ENCODE measurements around the gene MLEC. TPM values are rescaled to one million over a fixed set of nuclear protein-coding genes. Genes with fewer than 3 reads are reported as not detected.

MLEC gene
- total and polyA plus RNA-seq, 4 donors: 19.7 to 92.0 (median 47.6) TPM

DNA sequence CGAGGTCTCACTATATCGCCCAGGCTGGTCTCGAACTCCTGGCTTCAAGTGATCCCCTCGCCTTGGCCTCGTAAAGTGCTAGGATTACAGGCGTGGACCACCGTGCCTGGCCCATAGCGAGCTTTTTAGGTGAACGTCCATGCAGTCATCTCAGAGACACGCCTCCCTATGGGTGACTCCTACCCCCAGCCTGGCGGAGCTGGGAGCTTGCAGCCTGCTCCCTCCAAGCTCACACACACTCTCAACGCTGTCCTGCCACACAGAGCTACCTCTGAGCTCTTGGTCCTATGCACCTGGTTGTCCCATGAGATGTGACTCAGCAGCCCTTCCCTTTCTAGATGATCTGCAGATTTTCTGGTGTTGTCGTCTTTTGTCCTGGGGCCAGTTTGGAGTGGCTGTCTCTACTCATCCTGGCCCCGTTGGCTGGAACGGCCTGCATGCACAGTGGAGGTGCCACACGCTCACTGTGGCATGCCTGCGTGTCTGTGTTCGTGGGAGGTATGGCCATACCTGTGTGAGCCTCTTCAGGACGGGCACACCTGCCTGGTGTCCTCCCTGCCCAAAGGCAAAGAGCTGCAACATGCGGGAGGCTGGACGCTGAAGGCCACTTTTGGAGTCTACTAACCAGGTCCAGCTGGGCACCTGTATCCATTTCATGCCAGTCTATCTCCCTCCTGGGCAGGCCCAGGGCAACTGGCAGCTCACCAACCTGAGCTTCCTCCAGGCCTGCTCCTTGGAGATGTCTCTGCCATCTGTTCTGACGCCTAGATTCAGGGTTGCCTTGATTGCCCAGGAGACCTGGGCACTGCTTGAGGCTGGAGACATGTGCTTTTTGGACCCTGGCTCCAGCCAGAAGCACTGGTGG, 28.4 kb upstream of the MLEC start:
- intact Hi-C loops (cut with DNase I): no loop called here
- H3K27ac ChIP-seq (ENCODE audit: low read depth in 1 of 2, low read length in 2 of 2): no peak overlapping the region
- 89% methylated on average over 22 of the region's 22 CpGs for WGBS, 2 donors
- no peak overlapping the region for H3K4me3 ChIP-seq (ENCODE audit: low read length in 2 of 2)
- no peaks in the 10 kb centered on the region for H3K9me3 ChIP-seq (ENCODE audit: control insufficient read depth, low read length)
- H3K4me1 ChIP-seq (ENCODE audit: control insufficient read depth in 1 of 2, insufficient read depth in 2 of 2, low read length in 2 of 2): no peaks in the 10 kb centered on the region
- ATAC-seq (ENCODE audit: low FRiP score): no peak
- no peak for DNase-seq
- H3K36me3 ChIP-seq (ENCODE audit: control insufficient read depth in 1 of 2, insufficient read depth in 2 of 2, low read length in 1 of 2): no peaks in the 10 kb centered on the region
- no peaks in the 10 kb centered on the region for H3K27me3 ChIP-seq (ENCODE audit: control insufficient read depth in 1 of 2, insufficient read depth in 2 of 2, low read length in 1 of 2)

DNA sequence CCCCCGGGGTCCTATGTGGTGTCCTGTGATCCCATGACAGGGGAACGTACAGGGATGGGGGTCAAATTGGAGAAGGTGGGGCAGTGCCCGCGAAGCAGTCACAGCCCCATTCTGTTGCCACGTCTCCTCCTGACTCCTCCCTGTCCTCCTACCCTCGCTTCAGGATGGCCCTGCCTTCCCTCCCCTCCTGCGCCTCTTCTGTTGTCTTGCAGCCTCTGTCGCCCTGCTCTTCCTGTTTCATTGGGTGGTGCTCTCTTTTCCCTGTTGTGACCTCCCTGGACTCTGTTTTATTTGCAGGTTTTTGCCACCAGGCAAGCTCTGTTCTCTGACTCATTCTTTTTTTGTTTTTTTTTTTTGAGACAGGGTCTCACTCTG, 27.8 kb upstream of the MLEC start:
- Histone ChIP-seq H3K27ac (ENCODE audit: low read depth in 1 of 2, low read length in 2 of 2) (no peak overlapping the region), H3K27me3 (ENCODE audit: control insufficient read depth in 1 of 2, insufficient read depth in 2 of 2, low read length in 1 of 2) (no peaks in the 10 kb centered on the region), H3K36me3 (ENCODE audit: control insufficient read depth in 1 of 2, insufficient read depth in 2 of 2, low read length in 1 of 2) (no peaks in the 10 kb centered on the region), H3K4me3 (ENCODE audit: low read length in 2 of 2) (no peak overlapping the region), H3K4me1 (ENCODE audit: control insufficient read depth in 1 of 2, insufficient read depth in 2 of 2, low read length in 2 of 2) (no peaks in the 10 kb centered on the region), H3K9me3 (ENCODE audit: control insufficient read depth, low read length) (no peaks in the 10 kb centered on the region)
- no peak for ATAC-seq (ENCODE audit: low FRiP score)
- WGBS, 2 donors: 78 to 79% methylated on average over 8 of the region's 8 CpGs
- intact Hi-C loops (cut with DNase I): no loop called here
- DNase-seq: no peak

DNA sequence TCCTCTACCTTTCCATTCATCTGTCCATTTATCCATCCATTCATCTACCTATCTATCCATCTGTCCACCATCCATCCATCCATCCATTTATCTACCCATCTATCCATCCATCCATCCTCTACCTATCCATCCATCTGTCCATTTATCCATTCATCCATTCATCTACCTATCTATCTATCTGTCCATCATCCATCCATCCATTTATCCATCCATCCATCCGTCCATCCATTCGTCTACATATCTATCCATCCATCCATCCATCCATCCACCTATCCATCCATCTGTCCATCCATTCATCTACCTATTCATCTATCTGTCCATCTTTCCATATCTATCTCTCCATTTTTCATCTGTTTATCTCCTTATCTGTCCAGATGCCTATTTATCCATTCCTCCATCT, 25.5 kb upstream of the MLEC start:
- WGBS, 2 donors: 62 to 92% methylated on average over 2 of the region's 2 CpGs
- intact Hi-C loops (cut with DNase I): no loop called here

DNA sequence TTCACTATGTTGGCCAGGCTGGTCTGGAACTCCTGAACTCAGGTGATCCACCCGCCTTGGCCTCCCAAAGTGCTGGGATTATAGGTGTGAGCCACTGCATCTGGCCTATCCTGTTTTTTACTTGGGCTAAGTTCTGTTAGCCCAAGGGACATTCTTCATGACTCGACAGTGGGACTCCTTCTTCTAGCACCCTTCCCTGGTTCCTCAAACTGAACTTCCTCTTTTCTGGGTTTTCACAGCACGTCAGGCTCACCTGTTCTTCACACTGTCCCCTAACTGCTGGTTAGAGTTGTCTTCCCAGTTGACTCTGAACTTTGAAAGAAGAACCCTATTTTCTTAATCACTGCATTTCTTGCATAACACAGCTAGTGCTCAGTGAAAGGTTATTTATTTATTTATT, 24.1 kb upstream of the MLEC start:
- Histone ChIP-seq H3K36me3 (ENCODE audit: control insufficient read depth in 1 of 2, insufficient read depth in 2 of 2, low read length in 1 of 2) (no peaks in the 10 kb centered on the region), H3K27me3 (ENCODE audit: control insufficient read depth in 1 of 2, insufficient read depth in 2 of 2, low read length in 1 of 2) (no peaks in the 10 kb centered on the region), H3K4me1 (ENCODE audit: control insufficient read depth in 1 of 2, insufficient read depth in 2 of 2, low read length in 2 of 2) (no peaks in the 10 kb centered on the region), H3K9me3 (ENCODE audit: control insufficient read depth, low read length) (no peaks in the 10 kb centered on the region), H3K27ac (ENCODE audit: low read depth in 1 of 2, low read length in 2 of 2) (no peak overlapping the region), H3K4me3 (ENCODE audit: low read length in 2 of 2) (no peak overlapping the region)
- DNase-seq (no peak), ATAC-seq (ENCODE audit: low FRiP score) (no peak)
- intact Hi-C loops (cut with DNase I): no loop called here
- WGBS, 2 donors: 87 to 91% methylated on average over 3 of the region's 3 CpGs

More for the DNA sequence above, 25.5 kb upstream of the MLEC start:
- H3K27me3 ChIP-seq (ENCODE audit: control insufficient read depth in 1 of 2, insufficient read depth in 2 of 2, low read length in 1 of 2): no peaks in the 10 kb centered on the region
- H3K27ac ChIP-seq (ENCODE audit: low read depth in 1 of 2, low read length in 2 of 2): no peak overlapping the region
- ATAC-seq (ENCODE audit: low FRiP score) (no peak), DNase-seq (no peak)
- H3K4me3 ChIP-seq (ENCODE audit: low read length in 2 of 2): no peak overlapping the region
- H3K9me3 ChIP-seq (ENCODE audit: control insufficient read depth, low read length): no peaks in the 10 kb centered on the region
- no peaks in the 10 kb centered on the region for H3K4me1 ChIP-seq (ENCODE audit: control insufficient read depth in 1 of 2, insufficient read depth in 2 of 2, low read length in 2 of 2)
- no peaks in the 10 kb centered on the region for H3K36me3 ChIP-seq (ENCODE audit: control insufficient read depth in 1 of 2, insufficient read depth in 2 of 2, low read length in 1 of 2)

DNA sequence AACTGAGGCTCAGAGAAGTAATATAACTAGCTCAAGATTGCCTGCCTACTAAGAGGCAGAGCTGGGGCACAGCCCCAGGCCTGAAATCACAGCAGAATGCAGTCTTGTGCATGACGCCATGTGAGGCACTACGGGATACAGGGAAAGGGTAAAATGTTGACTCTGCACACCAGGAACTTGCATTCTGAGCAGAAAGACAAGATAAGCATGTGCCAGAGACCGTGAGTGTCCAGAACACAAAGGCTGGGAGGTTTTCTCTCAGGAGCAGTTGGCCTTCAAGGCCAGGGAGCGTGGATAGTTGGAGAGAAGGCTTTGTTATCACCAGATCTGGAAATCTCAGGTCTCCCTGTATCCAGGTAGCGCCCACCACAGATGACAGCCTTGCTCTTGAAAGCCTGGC, 23.2 kb upstream of the MLEC start:
- Histone ChIP-seq H3K4me1 (ENCODE audit: control insufficient read depth in 1 of 2, insufficient read depth in 2 of 2, low read length in 2 of 2) (no peaks in the 10 kb centered on the region), H3K27me3 (ENCODE audit: control insufficient read depth in 1 of 2, insufficient read depth in 2 of 2, low read length in 1 of 2) (no peaks in the 10 kb centered on the region), H3K36me3 (ENCODE audit: control insufficient read depth in 1 of 2, insufficient read depth in 2 of 2, low read length in 1 of 2) (no peaks in the 10 kb centered on the region), H3K9me3 (ENCODE audit: control insufficient read depth, low read length) (no peaks in the 10 kb centered on the region), H3K27ac (ENCODE audit: low read depth in 1 of 2, low read length in 2 of 2) (no peak overlapping the region), H3K4me3 (ENCODE audit: low read length in 2 of 2) (no peak overlapping the region)
- intact Hi-C loops (cut with DNase I): no loop called here
- WGBS, 2 donors: 87 to 91% methylated on average over 5 of the region's 5 CpGs
- DNase-seq (no peak), ATAC-seq (ENCODE audit: low FRiP score) (no peak)

DNA sequence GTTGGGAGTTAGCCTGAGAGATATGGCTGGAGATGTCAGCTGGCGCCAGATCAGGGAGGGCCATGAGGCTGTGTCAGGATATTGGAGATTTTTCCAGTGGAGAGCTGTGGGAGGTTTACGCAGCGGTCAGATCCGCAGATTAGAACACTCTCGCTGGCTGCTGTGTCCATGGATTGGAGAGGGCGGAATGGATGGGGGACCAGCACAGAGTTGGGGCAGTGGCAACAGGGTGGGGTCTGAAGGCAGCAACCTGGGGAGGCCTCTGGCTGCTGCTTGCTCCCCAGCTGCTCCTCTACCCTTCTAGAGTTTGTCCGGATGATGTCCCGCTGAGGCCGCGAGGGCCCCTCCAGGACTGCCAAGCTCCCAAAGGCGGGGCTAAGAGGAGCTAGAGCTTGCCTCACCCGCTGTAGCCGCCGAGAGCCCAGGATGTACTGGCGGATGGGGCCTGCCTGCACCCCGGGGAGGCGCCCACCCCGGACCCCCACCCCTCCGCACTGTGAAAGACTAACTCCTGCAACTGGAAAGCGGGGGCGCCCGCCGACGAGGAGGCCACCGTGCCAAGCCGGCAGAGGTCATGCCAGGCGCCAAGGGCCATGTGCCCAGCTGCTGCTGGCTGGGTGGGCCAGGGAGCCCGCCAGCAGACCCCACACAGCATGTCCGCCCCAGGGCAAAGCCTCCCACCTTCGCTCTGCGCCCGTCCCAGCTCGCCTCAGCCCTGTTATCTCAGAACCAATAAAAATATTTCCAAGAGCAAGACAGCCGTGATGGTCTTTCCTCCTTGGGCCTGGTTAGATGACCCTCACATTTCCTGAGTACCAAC, 20.2 kb upstream of the MLEC start:
- no peak for DNase-seq
- no peak overlapping the region for H3K4me3 ChIP-seq (ENCODE audit: low read length in 2 of 2)
- H3K4me1 ChIP-seq (ENCODE audit: control insufficient read depth in 1 of 2, insufficient read depth in 2 of 2, low read length in 2 of 2): no peaks in the 10 kb centered on the region
- H3K36me3 ChIP-seq (ENCODE audit: control insufficient read depth in 1 of 2, insufficient read depth in 2 of 2, low read length in 1 of 2): no peaks in the 10 kb centered on the region
- H3K27ac ChIP-seq (ENCODE audit: low read depth in 1 of 2, low read length in 2 of 2): no peak overlapping the region
- no peaks in the 10 kb centered on the region for H3K27me3 ChIP-seq (ENCODE audit: control insufficient read depth in 1 of 2, insufficient read depth in 2 of 2, low read length in 1 of 2)
- peak; percentile 39 for ATAC-seq (ENCODE audit: low FRiP score)
- WGBS, 2 donors: 90 to 92% methylated on average over 34 of the region's 34 CpGs
- intact Hi-C loops (cut with DNase I): no loop called here
- no peaks in the 10 kb centered on the region for H3K9me3 ChIP-seq (ENCODE audit: control insufficient read depth, low read length)

DNA sequence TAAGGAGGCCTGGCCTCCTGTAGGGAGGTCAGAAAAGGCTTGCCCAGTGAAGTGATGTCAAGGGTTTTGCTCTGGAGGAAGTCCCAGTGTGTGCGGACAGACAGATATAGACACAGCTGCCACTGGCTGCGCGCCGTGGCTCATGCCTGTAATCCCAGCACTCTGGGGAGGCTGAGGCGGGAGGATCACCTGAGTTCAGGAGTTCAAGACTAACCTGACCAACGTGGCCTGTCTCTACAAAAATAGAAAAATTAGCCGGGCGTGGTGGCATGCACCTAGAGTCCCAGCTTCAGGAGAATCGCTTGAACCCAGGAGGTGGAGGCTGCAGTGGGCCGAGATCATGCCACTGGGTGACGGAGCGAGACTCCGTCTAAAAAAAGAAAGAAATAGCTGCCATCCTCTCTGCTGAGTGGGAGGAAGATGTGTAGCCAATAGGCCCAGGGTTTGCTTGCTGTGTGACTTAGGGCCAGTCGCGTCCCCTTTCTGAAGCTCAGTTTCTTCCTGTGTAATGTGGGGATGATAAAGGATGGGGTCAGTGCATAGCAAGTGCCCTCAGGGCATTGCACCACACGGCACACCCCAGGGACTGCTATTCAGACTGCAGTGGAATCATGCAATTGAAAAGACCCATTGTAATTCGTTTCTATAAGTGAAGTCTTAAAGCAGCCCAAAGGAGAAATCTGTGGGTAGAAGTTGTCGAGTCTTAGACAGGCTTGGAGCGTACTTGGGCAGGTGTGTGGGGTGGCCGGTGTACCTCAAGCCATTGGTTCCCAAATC, 18.7 kb upstream of the MLEC start:
- intact Hi-C loops (cut with DNase I): no loop called here
- Histone ChIP-seq H3K4me1 (ENCODE audit: control insufficient read depth in 1 of 2, insufficient read depth in 2 of 2, low read length in 2 of 2) (no peaks in the 10 kb centered on the region), H3K36me3 (ENCODE audit: control insufficient read depth in 1 of 2, insufficient read depth in 2 of 2, low read length in 1 of 2) (no peaks in the 10 kb centered on the region), H3K4me3 (ENCODE audit: low read length in 2 of 2) (no peak overlapping the region), H3K27me3 (ENCODE audit: control insufficient read depth in 1 of 2, insufficient read depth in 2 of 2, low read length in 1 of 2) (no peaks in the 10 kb centered on the region), H3K27ac (ENCODE audit: low read depth in 1 of 2, low read length in 2 of 2) (no peak overlapping the region), H3K9me3 (ENCODE audit: control insufficient read depth, low read length) (no peaks in the 10 kb centered on the region)
- ATAC-seq (ENCODE audit: low FRiP score) (no peak), DNase-seq (no peak)
- WGBS, 2 donors: 90 to 92% methylated on average over 20 of the region's 20 CpGs

DNA sequence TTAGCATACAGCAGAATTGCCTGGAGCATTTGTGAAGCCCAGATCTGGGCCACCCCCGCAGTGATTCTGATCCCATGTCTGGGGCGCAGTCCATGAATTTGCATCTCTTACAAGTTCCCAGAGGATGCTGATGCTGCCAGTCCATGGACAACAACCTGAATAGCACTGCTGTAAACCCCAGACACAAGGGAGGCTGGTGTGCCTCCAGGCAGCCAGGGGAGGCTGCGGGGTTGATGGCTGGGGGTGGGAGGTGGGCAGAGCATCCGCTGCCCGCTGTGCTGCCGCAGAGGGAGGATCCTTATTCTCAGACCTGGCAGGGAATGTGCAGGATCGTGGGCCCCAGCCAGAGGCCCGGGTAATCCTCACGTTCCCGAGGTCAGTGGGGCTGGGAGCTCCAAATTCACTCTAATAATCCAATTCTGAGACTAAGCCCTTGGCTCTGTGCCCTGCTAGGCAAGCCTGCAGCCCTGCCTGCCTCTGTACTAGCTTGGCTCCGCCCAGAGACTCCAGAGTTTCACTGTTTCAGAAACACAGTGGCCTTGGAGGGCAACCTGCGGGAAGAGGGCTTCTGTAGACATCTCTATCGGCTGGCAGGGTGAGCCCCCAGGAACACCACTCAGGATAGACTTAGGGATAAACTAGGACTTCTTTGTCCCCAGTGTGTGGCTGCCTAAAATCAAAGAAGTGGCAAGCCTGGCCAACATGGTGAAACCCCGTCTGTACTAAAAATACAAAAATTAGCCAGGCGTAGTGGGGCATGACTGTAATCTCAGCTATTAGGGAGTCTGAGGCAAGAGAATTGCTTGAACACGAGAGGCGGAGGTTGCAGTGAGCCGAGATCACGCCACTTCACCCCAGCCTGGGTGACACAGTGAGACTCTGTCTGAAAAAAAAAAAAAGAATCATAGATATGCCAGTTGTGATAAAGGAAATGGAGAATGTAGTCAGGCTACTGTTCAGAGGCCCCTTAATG, 17.8 kb upstream of the MLEC start:
- Histone ChIP-seq H3K4me1 (ENCODE audit: control insufficient read depth in 1 of 2, insufficient read depth in 2 of 2, low read length in 2 of 2) (no peaks in the 10 kb centered on the region), H3K27ac (ENCODE audit: low read depth in 1 of 2, low read length in 2 of 2) (peak overlapping the region in 1 of 2 donors; percentile 32), H3K4me3 (ENCODE audit: low read length in 2 of 2) (no peak overlapping the region), H3K36me3 (ENCODE audit: control insufficient read depth in 1 of 2, insufficient read depth in 2 of 2, low read length in 1 of 2) (no peaks in the 10 kb centered on the region), H3K27me3 (ENCODE audit: control insufficient read depth in 1 of 2, insufficient read depth in 2 of 2, low read length in 1 of 2) (no peaks in the 10 kb centered on the region), H3K9me3 (ENCODE audit: control insufficient read depth, low read length) (no peaks in the 10 kb centered on the region)
- intact Hi-C loops (cut with DNase I): no loop called here
- ATAC-seq (ENCODE audit: low FRiP score): peak; percentile 80
- 23 to 25% methylated on average over 19 of the region's 19 CpGs for WGBS, 2 donors
- peak; percentile 80 for DNase-seq
